OCI-LY3 (cell line): ENCODE measurements around the gene SOX14.

ENCODE experiments used
- H2AFZ ChIP-seq: fragments of 200-600, 300-600 bp; shearing (Covaris generic); 2 replicates; pipeline ENCODE4 v1.6.0; 2014; ENCODE audit warnings: antibody characterized with exemption, low read depth, low read length
- H3K27ac ChIP-seq: fragments of 200-600, 300-600 bp; sonication (generic); 2 replicates; pipeline ENCODE4 v1.5.1; 2014; ENCODE audit warnings: mild to moderate bottlenecking, low read length, moderate library complexity, mixed read lengths
- H3K27me3 ChIP-seq: fragments of 200-600, 300-600 bp; sonication (generic); 2 replicates; pipeline ENCODE4 v1.6.1; 2014; ENCODE audit warnings: low read depth, low read length, mixed read lengths
- H3K36me3 ChIP-seq: fragments of 200-600, 300-600 bp; sonication (generic); replicated peaks from 2 replicates; pipeline ENCODE3; 2014; ENCODE audit warnings: low read depth, low read length, mixed read lengths
- H3K4me1 ChIP-seq: fragments of 300-600, 200-600 bp; sonication (generic); 2 replicates; pipeline ENCODE4 v1.6.1; 2014; ENCODE audit warnings: low read length, mixed read lengths
- H3K4me2 ChIP-seq: fragments of 200-600, 300-600 bp; sonication (generic); 2 replicates; pipeline ENCODE4 v1.6.1; 2014; ENCODE audit warnings: low read length, mixed read lengths
- H3K4me3 ChIP-seq: fragments of 300-600, 200-600 bp; sonication (generic); 2 replicates; pipeline ENCODE4 v1.5.1; 2014; ENCODE audit warnings: antibody characterized with exemption, mild to moderate bottlenecking, low read length, moderate library complexity
- H3K79me2 ChIP-seq: fragments of 300-600, 200-600 bp; shearing (Covaris generic); 2 replicates; pipeline ENCODE4 v1.6.1; 2014; ENCODE audit warnings: mild to moderate bottlenecking, low read length, mixed read lengths
- H3K9ac ChIP-seq: fragments of 300-600, 200-600 bp; shearing (Covaris generic); 2 replicates; pipeline ENCODE4 v1.6.0; 2014; ENCODE audit warnings: mild to moderate bottlenecking, low read length, moderate library complexity
- H3K9me3 ChIP-seq: fragments of 200-600, 300-600 bp; shearing (Covaris generic); 2 replicates; pipeline ENCODE4 v1.6.1; 2014; ENCODE audit warnings: low read length, mixed read lengths; ENCODE audit not compliant: insufficient read depth
- H4K20me1 ChIP-seq: fragments of 200-600, 300-600 bp; sonication (generic); 2 replicates; pipeline ENCODE4 v1.6.1; 2016; ENCODE audit warnings: low read length, mixed read lengths; ENCODE audit not compliant: insufficient read depth
- CTCF ChIP-seq: fragments of 200-600, 300-600 bp; sonication (generic); IDR thresholded peaks from 2 replicates; pipeline ENCODE4 v1.5.1; 2014; ENCODE audit warnings: antibody characterized with exemption, low read length, low read depth
- EZH2phosphoT487 ChIP-seq: fragments of 200-600 bp; shearing (Covaris generic); IDR thresholded peaks from 2 replicates; pipeline ENCODE4 v1.6.1; 2018; ENCODE audit warnings: antibody characterized with exemption, mixed run types, low read depth

SOX14 gene

DNA sequence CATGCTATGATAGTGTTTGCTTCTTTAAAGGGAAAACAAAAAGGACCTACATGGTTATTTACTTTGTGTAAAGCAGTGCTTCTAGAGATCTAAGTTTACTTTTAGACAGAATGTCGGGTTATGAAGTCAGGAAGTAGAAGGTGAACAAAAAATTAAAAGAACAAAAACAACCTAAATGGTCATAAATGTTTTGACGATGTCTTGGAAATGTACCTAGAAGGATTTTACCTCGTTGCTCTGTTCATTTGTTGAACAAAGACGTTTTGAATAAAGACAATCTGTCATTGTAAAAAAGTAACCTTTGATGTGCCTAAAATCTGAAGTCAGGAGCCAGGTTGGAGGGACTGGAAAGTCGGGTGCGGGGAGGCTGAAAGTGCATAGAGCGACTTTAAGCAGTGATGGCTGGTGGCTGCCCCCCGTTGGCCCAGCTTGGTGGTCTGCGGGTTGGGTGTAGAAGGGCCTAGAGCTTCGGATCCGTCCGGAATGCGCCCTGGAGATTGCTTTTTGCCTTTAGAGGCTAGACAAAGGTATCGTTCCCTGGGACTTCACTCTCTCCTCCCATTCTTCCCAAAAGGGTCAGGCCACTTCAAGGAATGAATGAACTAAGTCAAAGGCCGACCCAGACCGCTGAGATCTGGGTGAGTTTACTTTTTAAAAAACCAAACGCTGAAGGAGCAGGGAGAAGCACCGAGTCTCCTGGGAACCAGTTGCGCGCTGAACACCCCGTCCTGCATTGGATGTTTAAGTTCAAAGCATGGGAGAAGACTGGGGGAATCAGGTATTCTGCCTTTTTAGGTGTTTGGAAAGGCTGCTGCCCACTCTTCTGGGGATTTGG lies 2.1 kb downstream of the SOX14 start:
- no peaks in the 10 kb centered on the region for H3K4me1 ChIP-seq
- H3K9ac ChIP-seq = no peak overlapping the region
- H3K36me3 ChIP-seq = no peaks in the 10 kb centered on the region
- no peak for TF ChIP-seq EZH2phosphoT487
- no peak for TF ChIP-seq CTCF
- no peak overlapping the region for H3K4me2 ChIP-seq
- no peaks in the 10 kb centered on the region; the same call in 1 of the 2 replicates for H3K9me3 ChIP-seq
- no peaks in the 10 kb centered on the region for H4K20me1 ChIP-seq
- H3K27me3 ChIP-seq = no peaks in the 10 kb centered on the region
- no peaks in the 10 kb centered on the region for H3K79me2 ChIP-seq
- no peak overlapping the region for H3K4me3 ChIP-seq
- no peak overlapping the region for H2AFZ ChIP-seq
- no peak overlapping the region for H3K27ac ChIP-seq

DNA sequence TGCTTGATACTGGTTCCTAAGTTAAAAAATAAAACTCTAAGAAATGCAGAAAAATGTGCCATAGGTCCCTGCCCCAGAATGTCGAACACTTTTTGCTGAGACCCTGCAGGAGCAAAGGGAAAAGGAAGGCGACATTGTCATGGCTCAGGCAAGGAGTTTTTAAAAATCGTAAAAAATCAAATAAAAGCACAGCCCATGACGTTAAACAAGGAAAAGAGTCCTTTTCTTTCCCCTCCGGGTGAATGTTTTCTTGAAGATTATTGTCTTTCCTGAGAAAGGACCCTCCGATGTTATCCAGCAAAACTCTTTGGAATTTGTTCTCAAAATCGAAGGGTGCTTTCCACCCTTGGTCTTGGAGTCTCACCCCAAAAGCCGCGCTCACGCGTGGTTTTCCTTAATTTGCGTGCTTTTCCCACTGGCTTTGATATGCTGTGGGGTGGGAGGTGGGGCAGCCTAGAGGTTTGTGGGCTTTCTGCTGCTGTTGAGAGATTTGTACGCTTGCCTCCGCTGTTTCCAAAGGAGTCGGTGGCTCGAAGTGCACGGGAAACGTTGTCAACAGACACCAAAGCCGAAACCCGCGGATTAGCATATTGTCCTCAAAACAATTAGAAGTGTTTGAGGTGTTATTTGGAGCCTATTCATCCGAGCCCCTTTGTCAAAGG lies 2.9 kb downstream of the SOX14 start:
- Histone ChIP-seq H3K79me2 (no peaks in the 10 kb centered on the region), H3K36me3 (no peaks in the 10 kb centered on the region), H3K27ac (no peak overlapping the region), H3K4me2 (no peak overlapping the region), H2AFZ (no peak overlapping the region), H3K4me3 (no peak overlapping the region), H3K4me1 (no peaks in the 10 kb centered on the region), H3K9me3 (no peaks in the 10 kb centered on the region), H3K27me3 (no peaks in the 10 kb centered on the region), H4K20me1 (no peaks in the 10 kb centered on the region), H3K9ac (no peak overlapping the region)
- TF ChIP-seq EZH2phosphoT487 (no peak), CTCF (no peak)

- Histone ChIP-seq H3K27ac (no peak overlapping the region), H3K36me3 (no peaks in the 10 kb centered on the region), H3K4me3 (no peak overlapping the region), H3K9ac (no peak overlapping the region), H3K4me1 (no peaks in the 10 kb centered on the region), H3K27me3 (no peaks in the 10 kb centered on the region), H2AFZ (no peak overlapping the region), H3K9me3 (no peaks in the 10 kb centered on the region), H3K79me2 (no peaks in the 10 kb centered on the region), H4K20me1 (no peaks in the 10 kb centered on the region), H3K4me2 (no peak overlapping the region)
- TF ChIP-seq EZH2phosphoT487 (no peak), CTCF (no peak)
Observed at GRCh38 chr3:137767538-137768360, 3.6 kb downstream of the SOX14 start.
